Liver (tissue), 3 donors: Measurements from ENCODE around the gene SRCAP.

Experiments
- FOXA1 ChIP-seq: IDR thresholded peaks from 2 replicates; pipeline ENCODE4 v1.6.1; 2016; ENCODE audit warnings: antibody characterized with exemption
- FOXA2 ChIP-seq: IDR thresholded peaks from 2 replicates; pipeline ENCODE4 v1.6.1; 2016; ENCODE audit warnings: antibody characterized with exemption
- GABPA ChIP-seq, 2 donors: IDR thresholded peaks in 1 of 2; conservative IDR thresholded peaks in 1 of 2; 2 replicates each; pipeline ENCODE4 v1.6.1; 2016; ENCODE audit warnings: antibody characterized with exemption in 2 of 2, mild to moderate bottlenecking in 1 of 2, moderate library complexity in 1 of 2
- NR2F2 ChIP-seq: IDR thresholded peaks from 2 replicates; pipeline ENCODE4 v1.6.1; 2016; ENCODE audit warnings: antibody characterized with exemption
- RAD21 ChIP-seq, 2 donors: IDR thresholded peaks; 2 replicates each; pipeline ENCODE4 v1.6.1; 2016; ENCODE audit warnings: antibody characterized with exemption in 2 of 2, mild to moderate bottlenecking in 2 of 2
- REST ChIP-seq: IDR thresholded peaks from 2 replicates; pipeline ENCODE4 v1.6.1; 2016; ENCODE audit warnings: antibody characterized with exemption, mild to moderate bottlenecking
- SP1 ChIP-seq: IDR thresholded peaks from 2 replicates; pipeline ENCODE4 v1.6.1; 2018; ENCODE audit warnings: antibody characterized with exemption, mild to moderate bottlenecking
- TAF1 ChIP-seq: conservative IDR thresholded peaks from 2 replicates; pipeline ENCODE4 v1.6.1; 2016; ENCODE audit warnings: antibody characterized with exemption, mild to moderate bottlenecking
- TF ChIP-seq, protein P1 (sequence below): fragments of 150-350 bp; IDR thresholded peaks from 2 replicates; pipeline ENCODE4 v1.5.1; 2017; ENCODE audit warnings: improper control_type of control experiment, low read depth, low read length; ENCODE audit not compliant: missing input control
- TF ChIP-seq, protein P2 (sequence below): IDR thresholded peaks from 2 replicates; pipeline ENCODE4 v1.6.1; 2016; ENCODE audit warnings: antibody characterized with exemption
- donor health status: healthy.
- donor health status: healthy.

DNA sequence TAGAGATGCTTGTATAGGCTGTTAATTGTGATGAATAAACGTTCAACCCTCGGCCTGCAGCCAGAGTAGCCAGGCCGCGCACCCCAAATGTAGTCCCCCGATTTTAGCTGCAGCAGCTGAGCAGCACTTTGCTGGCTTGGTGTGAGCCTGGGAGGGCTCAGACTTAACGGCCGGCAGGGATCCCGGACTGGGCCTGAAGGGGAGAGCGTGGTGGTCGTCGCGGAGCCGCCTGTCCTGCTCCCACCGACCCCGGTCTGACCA lies 76.1 kb downstream of the SRCAP start:
- TF ChIP-seq REST (no peak), FOXA1 (no peak), TAF1 (no peak), RAD21 (IDR thresholded peaks at IDR 0.05) (no peak), GABPA (IDR thresholded peaks at IDR 0.05 in 1 of 2, conservative IDR thresholded peaks at IDR 0.05 in 1 of 2) (no peak), FOXA2 (no peak), NR2F2 (no peak), SP1 (no peak)
- TF ChIP-seq, protein P1, sequence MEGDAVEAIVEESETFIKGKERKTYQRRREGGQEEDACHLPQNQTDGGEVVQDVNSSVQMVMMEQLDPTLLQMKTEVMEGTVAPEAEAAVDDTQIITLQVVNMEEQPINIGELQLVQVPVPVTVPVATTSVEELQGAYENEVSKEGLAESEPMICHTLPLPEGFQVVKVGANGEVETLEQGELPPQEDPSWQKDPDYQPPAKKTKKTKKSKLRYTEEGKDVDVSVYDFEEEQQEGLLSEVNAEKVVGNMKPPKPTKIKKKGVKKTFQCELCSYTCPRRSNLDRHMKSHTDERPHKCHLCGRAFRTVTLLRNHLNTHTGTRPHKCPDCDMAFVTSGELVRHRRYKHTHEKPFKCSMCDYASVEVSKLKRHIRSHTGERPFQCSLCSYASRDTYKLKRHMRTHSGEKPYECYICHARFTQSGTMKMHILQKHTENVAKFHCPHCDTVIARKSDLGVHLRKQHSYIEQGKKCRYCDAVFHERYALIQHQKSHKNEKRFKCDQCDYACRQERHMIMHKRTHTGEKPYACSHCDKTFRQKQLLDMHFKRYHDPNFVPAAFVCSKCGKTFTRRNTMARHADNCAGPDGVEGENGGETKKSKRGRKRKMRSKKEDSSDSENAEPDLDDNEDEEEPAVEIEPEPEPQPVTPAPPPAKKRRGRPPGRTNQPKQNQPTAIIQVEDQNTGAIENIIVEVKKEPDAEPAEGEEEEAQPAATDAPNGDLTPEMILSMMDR, result no peak
- TF ChIP-seq, protein P2, sequence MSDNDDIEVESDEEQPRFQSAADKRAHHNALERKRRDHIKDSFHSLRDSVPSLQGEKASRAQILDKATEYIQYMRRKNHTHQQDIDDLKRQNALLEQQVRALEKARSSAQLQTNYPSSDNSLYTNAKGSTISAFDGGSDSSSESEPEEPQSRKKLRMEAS, result no peak
